Transverse colon (tissue), 4 donors: ENCODE results near the gene TYRO3. TPM values are rescaled to one million over a fixed set of nuclear protein-coding genes. Genes with fewer than 3 reads are reported as not detected.
A peak's percentile ranks its signal among the peaks of the same experiment; 100 is the strongest.

Experiments used
- DNase-seq: peaks from one replicate; pipeline ENCODE4 v3.0.0-alpha.2; 2019
- H3K27ac ChIP-seq, 4 donors: fragments of 200-600 bp; sonication (generic); 2 replicates each; pipeline ENCODE4 v1.5.1; 2016 to 2018; ENCODE audit warnings: inconsistent platforms in 4 of 4
- H3K27me3 ChIP-seq: fragments of 200-600 bp; sonication (generic); 2 replicates; pipeline ENCODE4 v1.5.1; 2017; ENCODE audit warnings: inconsistent platforms
- H3K36me3 ChIP-seq, 4 donors: fragments of 200-600 bp; sonication (generic); 2 replicates each; pipeline ENCODE4 v1.5.1; 2017 to 2019; ENCODE audit warnings: inconsistent platforms in 4 of 4
- H3K4me1 ChIP-seq, 4 donors: fragments of 200-600 bp; sonication (generic); 2 replicates each; pipeline ENCODE4 v1.5.1; 2017 to 2020; ENCODE audit warnings: inconsistent platforms in 4 of 4
- H3K4me3 ChIP-seq, 4 donors: fragments of 200-600 bp; sonication (generic); 1 replicate in 1 of 4; 2 replicates in 3 of 4; pipeline versions ENCODE4 v1.5.1 to v1.6.1; 2017 to 2019; ENCODE audit warnings: inconsistent platforms in 4 of 4
- H3K9me3 ChIP-seq, 2 donors: fragments of 200-600 bp; sonication (generic); 2 replicates each; pipeline ENCODE4 v1.5.1; 2017 to 2019; ENCODE audit warnings: inconsistent platforms in 2 of 2
- EP300 ChIP-seq: sonication (generic); formaldehyde crosslinking; IDR thresholded peaks from one replicate; pipeline ENCODE4 v1.6.1; 2017; ENCODE audit warnings: antibody characterized with exemption, low read depth
- POLR2A ChIP-seq: fragments of 450-650 bp; IDR thresholded peaks from one replicate; pipeline ENCODE4 v1.6.1; 2016; ENCODE audit warnings: antibody characterized with exemption, mild to moderate bottlenecking, moderate library complexity
- POLR2AphosphoS5 ChIP-seq, 3 donors: sonication (generic); formaldehyde crosslinking; IDR thresholded peaks; one replicate each; pipeline ENCODE4 v1.6.1; 2016; ENCODE audit warnings: antibody characterized with exemption in 3 of 3
- WGBS, 2 donors: methylation state at CpG; one replicate each; pipeline ENCODE4 v1.1.5; 2018; ENCODE audit warnings: low coverage in 1 of 2; 5-methylcytosine and 5-hydroxymethylcytosine counted together
- in situ Hi-C, 4 donors: fragments of 200-750 bp; cut with MboI; loops; one replicate each; pipeline versions ENCODE4 v1.15.0 to v1.15.1; 2017; ENCODE audit warnings: low sequenced_read_pairs in 3 of 4, low pct_ligation_motif_present in 1 of 4, low pct_unique_long_range_greater_than_20kb in 1 of 4
- intact Hi-C: fragments of 100-400 bp; cut with DNase I; formaldehyde crosslinking; loops from one replicate; pipeline ENCODE4 v1.15.1; 2023; ENCODE audit warnings: low total_unique reads
- total RNA-seq, 4 donors: library from RNA; depleted of rRNA; stranded (reverse); fragments of >200 nt; gene quantifications; one replicate each; pipeline ENCODE4 v1.1.0, GENCODE V29; 2016
- TF ChIP-seq, protein P1 (sequence below), 5 experiments: fragments of 200-600 bp in 3 of 5; fragments of 450-650 bp in 2 of 5; sonication (generic) in 3 of 5; IDR thresholded peaks; 1 replicate in 2 of 5; 2 replicates in 3 of 5; pipeline ENCODE4 v1.5.1; 2016 to 2017; ENCODE audit warnings: antibody characterized with exemption in 5 of 5, inconsistent platforms in 3 of 5, mild to moderate bottlenecking in 2 of 5, moderate library complexity in 1 of 5

Gene TYRO3
- total RNA-seq, 4 donors from 2014 or later, result 0.60 to 1.6 (median 0.82) TPM; not detected in 1

DNA sequence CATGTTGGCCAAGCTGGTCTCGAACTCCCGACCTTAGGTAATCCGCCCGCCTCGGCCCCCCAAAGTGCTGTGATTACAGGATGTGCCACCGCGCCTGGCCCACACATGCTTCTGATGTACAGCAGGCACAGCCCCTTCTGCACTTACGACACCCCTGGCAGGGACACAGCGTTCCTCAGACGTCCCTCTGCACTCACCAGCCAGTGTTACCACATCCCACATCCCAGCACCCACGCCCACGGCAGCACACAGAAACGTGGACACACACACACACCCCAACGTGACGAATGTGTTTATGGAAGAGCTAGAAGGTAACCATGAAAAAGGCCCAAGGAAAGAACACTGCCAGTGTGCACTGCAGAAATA is 14.4 kb upstream of the TYRO3 start:
- peak; percentile 31 for DNase-seq
- H3K27me3 ChIP-seq, result no peaks in the 10 kb centered on the region
- peak overlapping the region; percentile 76 to 83 (median 80) for H3K27ac ChIP-seq
- no peaks in the 10 kb centered on the region for H3K36me3 ChIP-seq
- in situ Hi-C loops, result loop anchor here in 1 of 4 donors (25.0 kb wide), 1 partner anchor 107 kb away; no protein-coding TSS in a partner anchor
- no peaks in the 10 kb centered on the region for H3K9me3 ChIP-seq
- 37 to 78% methylated on average over 2 to 15 of the region's 15 CpGs for WGBS, 2 donors
- peaks cover 0 to 6% (median 5%) of the 10 kb centered on the region in 4 donors for H3K4me1 ChIP-seq
- peak overlapping the region in 3 of 4 donors; percentile 77 to 97 (median 84) for H3K4me3 ChIP-seq
- no peak for TF ChIP-seq POLR2A
- TF ChIP-seq, protein P1, sequence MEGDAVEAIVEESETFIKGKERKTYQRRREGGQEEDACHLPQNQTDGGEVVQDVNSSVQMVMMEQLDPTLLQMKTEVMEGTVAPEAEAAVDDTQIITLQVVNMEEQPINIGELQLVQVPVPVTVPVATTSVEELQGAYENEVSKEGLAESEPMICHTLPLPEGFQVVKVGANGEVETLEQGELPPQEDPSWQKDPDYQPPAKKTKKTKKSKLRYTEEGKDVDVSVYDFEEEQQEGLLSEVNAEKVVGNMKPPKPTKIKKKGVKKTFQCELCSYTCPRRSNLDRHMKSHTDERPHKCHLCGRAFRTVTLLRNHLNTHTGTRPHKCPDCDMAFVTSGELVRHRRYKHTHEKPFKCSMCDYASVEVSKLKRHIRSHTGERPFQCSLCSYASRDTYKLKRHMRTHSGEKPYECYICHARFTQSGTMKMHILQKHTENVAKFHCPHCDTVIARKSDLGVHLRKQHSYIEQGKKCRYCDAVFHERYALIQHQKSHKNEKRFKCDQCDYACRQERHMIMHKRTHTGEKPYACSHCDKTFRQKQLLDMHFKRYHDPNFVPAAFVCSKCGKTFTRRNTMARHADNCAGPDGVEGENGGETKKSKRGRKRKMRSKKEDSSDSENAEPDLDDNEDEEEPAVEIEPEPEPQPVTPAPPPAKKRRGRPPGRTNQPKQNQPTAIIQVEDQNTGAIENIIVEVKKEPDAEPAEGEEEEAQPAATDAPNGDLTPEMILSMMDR (IDR thresholded peaks at IDR 0.05), result no peak
- TF ChIP-seq EP300, result no peak
- TF ChIP-seq POLR2AphosphoS5 (IDR thresholded peaks at IDR 0.05), result no peak
- intact Hi-C loops, result no loop called here

DNA sequence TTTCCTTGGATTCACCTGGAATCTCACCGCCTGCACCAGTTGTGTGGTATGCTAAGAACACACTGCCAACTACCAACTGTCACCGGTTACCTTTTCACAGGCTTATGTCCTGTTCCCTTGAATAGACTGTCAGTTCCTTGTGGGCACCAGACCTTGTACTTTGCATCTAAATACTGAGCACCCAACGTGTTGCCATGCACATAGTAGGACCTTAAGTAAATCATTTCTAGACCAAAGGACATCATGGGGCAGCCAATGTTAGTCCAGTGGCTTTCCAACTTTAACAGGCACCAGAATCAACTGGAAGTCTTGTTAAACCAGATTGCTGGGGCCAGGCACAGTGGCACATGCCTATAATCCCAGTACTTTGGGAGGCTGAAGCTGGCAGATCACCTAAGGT is 13.8 kb upstream of the TYRO3 start:
- Histone ChIP-seq H3K9me3 (no peaks in the 10 kb centered on the region), H3K27ac (no peak overlapping the region), H3K36me3 (no peaks in the 10 kb centered on the region), H3K27me3 (no peaks in the 10 kb centered on the region), H3K4me3 (no peak overlapping the region), H3K4me1 (peaks cover 0 to 6% (median 5%) of the 10 kb centered on the region in 4 donors)
- intact Hi-C loops, result no loop called here
- in situ Hi-C loops, result loop anchor here in 1 of 4 donors (25.0 kb wide), 1 partner anchor 108 kb away; no protein-coding TSS in a partner anchor
- DNase-seq, result no peak
- WGBS, 2 donors, result 90% methylated on average over 3 of the region's 3 CpGs; no CpG with 5 or more reads in 1 of the 2 donors
- no peak for TF ChIP-seq POLR2AphosphoS5 (IDR thresholded peaks at IDR 0.05)
- TF ChIP-seq, protein P1 (IDR thresholded peaks at IDR 0.05), result no peak
- no peak for TF ChIP-seq EP300
- TF ChIP-seq POLR2A, result no peak

DNA sequence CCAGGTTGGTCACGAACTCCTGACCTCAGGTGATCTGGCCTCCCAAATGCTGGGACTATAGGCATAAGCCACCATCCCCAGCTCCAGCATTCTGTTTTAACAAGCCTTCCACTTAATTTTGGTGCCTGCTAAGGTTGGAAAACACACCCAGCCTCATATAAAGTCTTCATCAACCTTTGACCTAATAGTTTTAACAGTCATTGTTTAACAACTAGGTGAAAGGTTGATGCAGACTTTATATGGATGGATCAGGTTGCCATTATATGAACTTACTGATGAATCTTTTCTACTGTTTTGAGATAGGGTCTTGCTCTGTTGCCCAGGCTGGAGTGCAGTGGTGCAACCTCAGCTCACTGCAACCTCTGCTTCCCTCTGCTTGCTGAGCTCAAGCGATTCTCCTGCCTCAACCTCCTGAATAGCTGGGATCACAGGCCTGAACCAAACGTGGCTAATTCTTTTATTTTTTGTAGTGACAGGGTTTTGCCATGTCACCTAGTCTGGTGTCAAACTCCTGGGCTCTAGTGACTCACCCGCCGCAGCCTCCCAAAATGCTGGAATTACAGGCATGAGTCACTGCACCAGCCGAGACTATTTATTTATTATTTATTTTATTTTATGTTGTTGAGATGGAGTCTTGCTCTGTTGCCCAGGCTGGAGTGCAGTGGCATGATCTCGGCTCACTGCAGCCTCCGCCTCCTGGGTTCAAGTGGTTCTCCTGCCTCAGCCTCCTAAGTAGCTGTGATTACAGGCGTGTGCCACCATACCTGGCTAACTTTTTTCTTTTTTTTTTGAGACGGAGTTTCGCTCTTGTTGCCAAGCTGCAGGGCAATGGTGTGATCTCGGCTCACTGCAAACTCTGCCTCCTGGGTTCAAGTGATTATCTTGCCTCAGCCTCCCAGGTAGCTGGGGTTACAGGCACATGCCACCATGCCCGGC is 11.9 kb upstream of the TYRO3 start:
- peaks cover 0 to 6% (median 5%) of the 10 kb centered on the region in 4 donors for H3K4me1 ChIP-seq
- no peak for DNase-seq
- no peak overlapping the region for H3K4me3 ChIP-seq
- in situ Hi-C loops, result loop anchor here in 1 of 4 donors (25.0 kb wide), 1 partner anchor 110 kb away; no protein-coding TSS in a partner anchor
- H3K27ac ChIP-seq, result no peak overlapping the region
- H3K36me3 ChIP-seq, result no peaks in the 10 kb centered on the region
- H3K9me3 ChIP-seq, result no peaks in the 10 kb centered on the region
- TF ChIP-seq POLR2A (no peak), EP300 (no peak), POLR2AphosphoS5 (IDR thresholded peaks at IDR 0.05) (no peak)
- TF ChIP-seq, protein P1 (IDR thresholded peaks at IDR 0.05), result no peak
- intact Hi-C loops, result no loop called here
- WGBS, 2 donors, result 76 to 93% methylated on average over 6 to 13 of the region's 13 CpGs
- H3K27me3 ChIP-seq, result no peaks in the 10 kb centered on the region

DNA sequence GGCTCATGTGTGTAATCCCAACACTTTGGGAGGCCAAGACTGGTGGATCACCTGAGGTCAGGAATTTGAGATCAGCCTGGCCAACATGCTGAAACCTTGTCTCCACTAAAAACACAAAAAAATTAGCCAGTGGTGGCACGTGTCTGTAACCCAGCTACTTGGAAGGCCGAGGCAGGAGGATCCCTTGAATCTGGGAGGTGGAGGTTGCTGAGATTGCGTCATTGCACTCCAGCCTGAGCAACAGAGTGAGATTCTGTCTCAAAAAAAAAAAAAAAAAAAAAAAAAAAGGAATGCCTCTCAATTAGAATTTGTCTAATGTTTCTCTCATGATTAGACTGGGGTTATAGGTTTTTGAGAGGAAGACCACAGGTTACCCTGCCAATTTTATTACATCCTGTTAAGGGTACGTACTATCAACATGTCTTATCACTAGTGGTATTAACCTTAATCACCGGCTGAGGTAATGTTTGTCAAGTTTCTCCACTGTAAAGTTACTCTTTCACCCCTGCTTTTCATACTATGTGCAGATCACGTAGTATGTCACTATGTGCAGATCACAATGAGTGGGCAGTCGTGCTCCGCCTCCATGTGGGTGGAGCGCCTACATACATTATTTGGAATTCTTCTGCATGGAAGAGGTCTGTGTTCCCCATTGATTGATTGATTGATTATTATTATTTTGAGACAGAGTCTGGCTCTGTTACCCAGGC is 8.8 kb upstream of the TYRO3 start:
- no peaks in the 10 kb centered on the region for H3K27me3 ChIP-seq
- intact Hi-C loops, result no loop called here
- H3K4me3 ChIP-seq, result no peak overlapping the region
- DNase-seq, result no peak
- H3K36me3 ChIP-seq, result no peaks in the 10 kb centered on the region
- TF ChIP-seq POLR2A (no peak), POLR2AphosphoS5 (IDR thresholded peaks at IDR 0.05) (no peak), EP300 (no peak)
- TF ChIP-seq, protein P1 (IDR thresholded peaks at IDR 0.05), result no peak
- H3K27ac ChIP-seq, result no peak overlapping the region
- in situ Hi-C loops, result no loop called here
- 69 to 78% methylated on average over 9 of the region's 9 CpGs for WGBS, 2 donors
- no peaks in the 10 kb centered on the region for H3K9me3 ChIP-seq
- H3K4me1 ChIP-seq, result no peaks in the 10 kb centered on the region
